ENCODE results near the gene DMXL1.

GRCh38 chr5:119275146-119275545, 204.3 kb downstream of the DMXL1 start:
- TF ChIP-seq SMC3 (IDR thresholded peaks at IDR 0.05) (no peak), EP300 (IDR thresholded peaks at IDR 0.05) (no peak), RCOR1 (IDR thresholded peaks at IDR 0.05; ENCODE audit: low read depth, low read length) (no peak), RFX5 (IDR thresholded peaks at IDR 0.05) (no peak), ZC3H11A (IDR thresholded peaks at IDR 0.05) (no peak), JUN (IDR thresholded peaks at IDR 0.05) (no peak), POLR2A (IDR thresholded peaks at IDR 0.05; ENCODE audit: low read length) (no peak)
- TF ChIP-seq, protein P1, sequence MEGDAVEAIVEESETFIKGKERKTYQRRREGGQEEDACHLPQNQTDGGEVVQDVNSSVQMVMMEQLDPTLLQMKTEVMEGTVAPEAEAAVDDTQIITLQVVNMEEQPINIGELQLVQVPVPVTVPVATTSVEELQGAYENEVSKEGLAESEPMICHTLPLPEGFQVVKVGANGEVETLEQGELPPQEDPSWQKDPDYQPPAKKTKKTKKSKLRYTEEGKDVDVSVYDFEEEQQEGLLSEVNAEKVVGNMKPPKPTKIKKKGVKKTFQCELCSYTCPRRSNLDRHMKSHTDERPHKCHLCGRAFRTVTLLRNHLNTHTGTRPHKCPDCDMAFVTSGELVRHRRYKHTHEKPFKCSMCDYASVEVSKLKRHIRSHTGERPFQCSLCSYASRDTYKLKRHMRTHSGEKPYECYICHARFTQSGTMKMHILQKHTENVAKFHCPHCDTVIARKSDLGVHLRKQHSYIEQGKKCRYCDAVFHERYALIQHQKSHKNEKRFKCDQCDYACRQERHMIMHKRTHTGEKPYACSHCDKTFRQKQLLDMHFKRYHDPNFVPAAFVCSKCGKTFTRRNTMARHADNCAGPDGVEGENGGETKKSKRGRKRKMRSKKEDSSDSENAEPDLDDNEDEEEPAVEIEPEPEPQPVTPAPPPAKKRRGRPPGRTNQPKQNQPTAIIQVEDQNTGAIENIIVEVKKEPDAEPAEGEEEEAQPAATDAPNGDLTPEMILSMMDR (IDR thresholded peaks at IDR 0.05): no peak

All from A549 (cell line).